ENCODE data around the gene SHISA5.

Gene SHISA5

DNA sequence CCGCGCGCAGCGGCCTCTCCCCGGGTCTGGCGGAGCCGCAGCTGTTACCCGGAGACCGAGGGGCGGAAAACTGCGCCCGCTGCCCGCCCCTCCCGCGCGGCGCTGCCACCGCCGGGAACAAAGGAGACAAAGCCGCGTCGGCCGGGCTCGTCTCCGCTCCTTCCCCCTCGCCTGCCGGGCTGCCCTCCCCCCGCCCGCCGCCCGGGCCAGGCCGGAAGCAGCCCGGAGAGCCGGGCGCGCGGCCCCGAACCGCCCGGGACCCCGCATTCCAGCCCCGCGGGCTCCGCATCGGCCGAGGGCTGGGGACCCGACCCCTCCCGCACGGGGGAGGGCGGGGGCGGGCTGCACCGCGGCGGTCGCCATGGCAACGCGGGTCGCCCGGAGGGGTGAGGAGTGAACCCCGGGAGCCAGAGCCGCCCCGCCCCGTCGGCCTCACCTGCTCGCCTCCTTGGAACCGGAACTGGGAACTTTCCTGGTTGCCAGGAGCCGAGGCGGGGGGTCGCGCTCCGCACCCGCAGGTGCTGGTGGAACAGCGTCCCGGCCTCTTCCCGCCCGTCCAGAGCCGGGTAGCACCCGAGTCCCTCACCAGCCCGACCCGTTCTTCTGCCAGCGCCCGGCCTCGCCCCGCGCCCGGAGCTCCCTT, 74.5 kb downstream of the SHISA5 start:
- no peak for DNase-seq

DNA sequence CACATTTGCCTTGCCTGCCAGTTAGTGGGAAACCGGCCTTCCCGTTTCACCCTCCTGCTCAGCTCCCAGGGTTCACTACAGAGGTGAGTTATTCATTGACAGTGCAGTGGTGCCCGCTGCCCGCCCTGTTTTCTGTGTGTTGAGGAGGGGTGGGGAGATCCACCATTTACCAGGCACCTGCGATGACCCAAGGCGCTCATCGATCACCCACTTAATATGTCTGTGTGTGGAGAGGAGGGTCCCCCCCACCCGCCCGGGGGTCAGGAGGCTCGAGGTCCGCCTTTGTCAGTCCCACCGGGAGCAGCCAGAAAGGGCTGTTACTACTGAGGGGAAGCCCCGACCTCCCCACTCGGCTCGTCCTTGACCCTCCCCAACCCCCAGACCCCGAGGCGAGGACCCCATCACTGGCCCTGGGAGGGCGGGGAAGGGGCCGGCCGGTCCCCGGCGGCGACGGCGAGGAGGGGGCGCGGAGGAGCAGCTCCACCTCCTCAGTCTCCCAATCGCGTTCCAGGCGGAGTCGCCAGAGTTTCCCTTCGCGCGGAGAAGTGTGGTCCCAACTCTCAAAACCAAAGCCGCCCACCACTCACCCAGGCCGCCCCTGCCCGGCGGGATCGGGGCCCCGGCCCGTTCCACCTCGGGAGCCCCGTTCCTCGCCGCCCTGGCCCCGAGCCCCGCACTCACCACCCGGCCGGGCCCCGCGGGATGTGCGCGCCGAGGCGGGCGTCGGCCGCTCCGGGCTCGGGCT, 75.2 kb downstream of the SHISA5 start:
- peak; percentile 19 for DNase-seq

DNA sequence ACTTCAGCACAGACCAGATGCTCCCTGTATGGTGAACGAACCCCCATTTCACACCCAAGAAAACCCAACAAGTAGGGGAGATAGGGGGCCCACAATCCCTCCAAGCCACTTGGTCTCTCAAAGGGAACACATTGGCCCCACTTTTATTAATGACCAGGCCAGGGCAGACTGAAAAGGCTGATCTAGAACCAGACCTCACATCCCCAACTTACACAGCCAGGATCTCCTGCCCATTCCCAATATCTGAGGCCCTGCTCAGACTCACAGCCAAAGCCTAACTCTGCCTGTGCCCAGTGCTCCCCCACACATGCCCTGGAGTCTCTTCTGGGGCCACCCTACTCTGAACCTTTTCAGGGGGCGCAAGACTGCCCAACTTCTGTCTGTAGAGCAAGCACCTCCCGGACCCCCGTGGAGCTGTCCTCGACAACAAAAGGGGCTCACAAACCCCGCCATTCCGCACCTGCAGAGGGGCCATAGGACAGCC, 75.8 kb downstream of the SHISA5 start:
- no peak for DNase-seq

DNA sequence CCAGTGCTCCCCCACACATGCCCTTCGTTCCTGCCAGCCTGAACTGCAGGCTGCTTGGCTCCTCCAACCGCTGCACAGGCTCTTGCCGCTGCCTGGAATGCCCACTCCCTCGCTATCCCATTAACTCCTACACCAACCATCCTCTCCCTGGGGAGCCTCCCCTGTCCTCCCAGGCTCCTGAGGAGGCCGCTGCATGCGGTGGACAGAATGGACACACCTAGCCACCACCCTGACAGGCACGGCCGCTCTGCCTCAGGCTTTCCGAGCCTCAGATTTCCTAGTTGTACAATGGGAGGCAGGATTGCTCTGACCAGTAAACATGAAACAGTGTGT, 76.4 kb downstream of the SHISA5 start:
- DNase-seq: no peak

DNA sequence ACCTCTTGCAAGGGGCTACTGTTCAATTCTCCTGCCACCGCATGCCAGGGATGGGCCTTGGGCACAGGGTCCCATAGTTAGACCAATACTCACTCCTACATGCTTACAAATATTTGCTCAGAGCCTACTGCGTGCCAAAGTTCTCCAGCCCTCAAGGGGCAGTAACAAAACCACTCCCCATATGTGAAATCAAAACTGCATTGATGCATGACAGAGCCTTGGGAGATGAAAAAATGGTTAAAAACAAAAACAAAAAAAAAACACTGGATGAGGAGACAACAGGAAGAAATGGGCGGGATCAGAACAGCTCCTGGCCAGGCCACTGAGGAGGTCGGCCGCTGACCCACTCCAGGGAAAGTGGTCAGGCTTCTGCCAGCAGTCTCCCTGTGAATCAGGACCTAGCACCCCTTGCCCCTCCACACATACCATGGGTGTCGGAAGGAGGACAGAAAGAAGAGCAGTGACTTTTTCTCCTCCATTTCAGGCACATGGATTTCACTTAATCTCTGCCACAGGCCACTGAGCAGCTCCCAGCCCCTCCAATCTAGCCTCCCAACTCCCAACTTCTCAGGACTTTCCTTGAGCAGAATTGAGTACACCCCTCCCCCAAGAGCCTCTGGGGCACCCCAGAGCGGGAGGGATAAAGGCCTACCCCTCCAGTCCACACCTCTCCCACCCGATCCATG, 76.9 kb downstream of the SHISA5 start:
- DNase-seq: no peak

DNA sequence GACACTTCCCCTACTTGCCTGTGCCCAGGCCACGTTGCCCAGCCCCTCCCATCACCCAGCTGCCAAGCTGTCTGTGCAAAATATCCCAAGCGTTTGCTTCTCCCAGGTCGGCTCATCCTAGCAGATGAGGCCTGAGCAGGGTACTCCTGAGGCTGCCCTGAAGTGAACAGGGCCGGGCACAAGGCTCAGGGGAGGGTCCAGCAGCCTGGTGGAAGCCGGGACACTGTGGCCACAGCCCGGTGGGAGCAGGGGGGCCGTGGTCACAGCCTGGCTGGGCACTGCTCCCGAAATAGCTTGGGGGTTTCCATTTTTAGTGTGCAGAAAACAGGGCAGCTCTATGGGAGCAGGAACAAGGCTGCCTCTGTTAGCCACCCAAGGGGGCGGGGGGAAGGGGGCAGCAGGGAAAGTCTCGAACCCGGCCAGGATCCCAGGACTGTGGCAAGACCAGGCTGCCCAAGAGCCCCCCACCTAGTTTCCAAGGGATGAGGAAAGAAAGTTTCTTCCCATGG, 77.5 kb downstream of the SHISA5 start:
- no peak for DNase-seq

DNA sequence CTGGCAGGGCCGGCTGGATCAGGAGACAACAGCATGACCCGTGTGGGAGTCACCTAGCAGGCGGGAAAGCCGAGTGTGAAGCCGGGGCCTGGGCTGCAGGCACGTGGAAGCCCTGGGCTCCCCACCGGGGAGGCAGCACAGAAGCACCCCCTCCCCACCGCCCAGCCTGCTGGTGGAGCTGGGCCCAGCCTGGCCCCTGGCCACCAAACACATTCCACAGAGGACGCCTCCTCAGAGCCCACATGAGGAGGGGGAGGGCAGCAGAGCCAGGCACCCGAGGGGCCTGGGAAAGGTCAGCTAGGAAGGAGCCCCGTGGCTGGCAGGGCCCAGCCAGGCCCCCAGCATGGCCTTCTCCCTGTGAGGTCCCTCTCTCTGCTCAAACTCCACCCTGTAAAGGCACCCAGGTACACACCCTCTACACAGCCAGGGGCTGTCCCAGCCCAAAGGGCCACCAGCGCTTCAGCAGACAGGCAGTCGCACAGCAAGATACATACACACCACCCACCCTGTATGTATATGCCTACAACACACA, 78.6 kb downstream of the SHISA5 start:
- DNase-seq: no peak

DNA sequence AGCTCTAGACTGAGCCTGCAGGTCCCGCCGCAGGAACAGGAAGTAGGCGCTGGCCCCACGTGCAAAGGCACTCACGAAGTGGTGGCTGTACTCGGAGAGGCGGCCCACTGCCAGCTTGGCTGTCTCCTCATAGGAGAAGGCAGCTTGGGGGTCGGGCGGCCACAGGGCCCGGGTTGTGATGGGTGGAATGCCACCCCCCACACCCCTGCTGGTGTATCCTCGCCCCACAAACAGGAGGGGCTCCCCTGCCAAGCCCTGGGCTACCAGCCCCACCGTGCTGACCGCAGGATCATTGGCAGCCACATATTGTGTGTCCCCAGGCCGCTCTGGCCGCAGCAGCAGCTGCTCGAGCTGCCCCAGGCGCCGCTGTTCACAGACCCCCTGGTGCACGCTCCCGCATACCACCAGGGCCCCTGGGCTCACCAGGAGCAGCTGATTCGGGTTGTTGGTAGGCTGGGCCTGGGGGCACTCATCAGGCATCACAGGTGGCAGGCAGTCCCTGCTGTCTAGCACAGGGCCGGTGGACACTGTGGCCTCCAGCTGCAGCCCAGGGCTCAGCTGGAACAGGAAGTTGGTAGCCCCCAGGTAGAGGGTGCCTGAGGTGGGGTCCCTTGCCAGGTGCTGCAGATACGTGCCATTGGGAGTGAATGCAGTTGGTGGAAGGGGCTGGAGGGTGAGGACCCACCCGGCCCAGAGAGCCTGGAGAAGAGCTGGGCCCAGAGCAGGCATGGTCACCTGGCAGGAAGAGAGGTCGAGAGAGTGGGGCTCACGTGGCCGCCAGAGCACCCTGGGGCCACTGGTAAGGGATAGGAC, 79.9 kb downstream of the SHISA5 start:
- DNase-seq: no peak

DNA sequence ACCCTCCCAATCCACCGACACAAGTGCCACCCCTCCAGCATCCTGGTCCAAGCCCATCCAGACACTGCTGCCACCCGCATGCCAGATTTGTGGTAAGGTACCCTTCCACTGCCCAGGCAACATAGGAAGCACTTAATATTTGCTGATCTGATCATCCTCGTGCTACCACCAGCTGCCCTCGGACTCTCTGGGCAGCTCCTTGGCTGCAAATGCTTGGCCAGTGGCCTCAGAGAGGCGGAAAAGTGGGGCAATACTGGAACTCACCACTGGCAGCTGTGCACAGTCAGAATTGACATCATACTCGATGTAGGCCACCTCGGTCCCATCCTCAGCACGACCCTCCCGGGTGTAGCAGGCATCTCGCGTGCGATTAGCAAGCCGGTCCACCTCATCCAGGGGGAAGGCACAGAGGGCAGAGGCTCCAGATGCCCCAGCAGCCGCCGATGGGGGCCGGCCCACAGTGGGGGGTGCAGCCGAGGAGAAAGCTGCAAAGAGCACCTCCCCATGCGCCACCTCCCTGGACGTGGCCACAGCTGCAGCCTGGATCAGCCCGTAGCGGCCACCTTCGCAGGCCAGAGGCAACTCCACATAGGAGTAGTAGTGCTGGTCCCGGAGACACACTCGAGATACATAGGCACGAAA, 80.6 kb downstream of the SHISA5 start:
- DNase-seq: no peak

DNA sequence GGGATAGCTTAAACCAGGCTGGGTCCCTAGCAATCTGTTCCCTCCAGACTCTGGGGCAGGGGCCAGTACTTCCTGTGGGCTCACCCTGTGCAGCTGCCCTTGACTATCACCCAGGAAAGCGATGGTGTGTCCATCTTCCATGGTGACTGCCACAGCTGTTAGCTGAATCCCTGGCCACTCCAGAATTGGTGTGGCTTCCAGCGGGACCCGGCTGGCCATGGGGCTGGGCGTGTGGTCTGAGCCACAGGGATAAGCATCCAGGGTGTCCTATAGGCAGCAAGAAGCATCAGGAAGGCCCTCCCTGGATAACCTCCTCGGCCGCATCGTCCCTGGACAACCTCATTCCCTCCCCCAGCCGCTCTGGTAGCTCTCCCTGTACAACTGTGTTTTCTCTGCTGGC, 81.3 kb downstream of the SHISA5 start:
- no peak for DNase-seq

DNA sequence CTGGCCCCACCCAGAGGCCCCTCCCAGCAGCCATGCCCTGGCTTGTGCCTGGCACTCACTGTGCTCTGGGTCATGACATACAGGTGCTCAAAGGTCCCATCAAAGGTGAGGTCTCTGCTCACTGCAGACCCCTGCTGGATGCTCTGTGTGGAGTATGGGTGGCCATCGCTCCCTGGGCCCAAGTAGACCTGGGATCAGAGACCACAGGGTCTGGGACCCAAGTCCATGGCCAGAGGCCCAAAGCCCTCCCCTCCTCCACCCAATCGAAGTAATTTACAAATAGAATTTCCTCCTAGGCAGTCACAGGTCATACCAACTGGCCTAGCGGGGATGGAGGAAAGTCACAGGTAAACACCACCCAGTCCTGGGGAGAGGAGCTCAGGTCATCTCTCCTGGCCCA, 81.7 kb downstream of the SHISA5 start:
- no peak for DNase-seq

DNA sequence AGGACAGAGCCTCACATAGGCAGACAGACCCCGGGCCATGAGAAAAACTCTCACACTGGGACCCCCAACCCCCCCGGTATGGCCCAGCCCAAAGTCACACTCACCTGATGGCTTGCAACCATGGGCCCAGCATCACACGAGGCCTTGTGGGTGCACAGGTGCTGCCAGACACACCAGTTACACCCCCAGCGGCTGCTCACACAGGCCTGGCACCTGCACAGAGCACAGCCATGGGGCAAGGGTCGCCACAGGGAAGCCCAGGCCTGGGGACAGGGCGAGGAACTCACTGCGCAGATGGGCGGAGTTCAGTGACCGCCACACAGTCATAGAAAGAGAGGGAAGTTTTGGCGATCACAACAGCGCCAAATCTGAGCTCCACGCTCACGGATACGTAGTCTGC, 83.4 kb downstream of the SHISA5 start:
- no peak for DNase-seq

DNA sequence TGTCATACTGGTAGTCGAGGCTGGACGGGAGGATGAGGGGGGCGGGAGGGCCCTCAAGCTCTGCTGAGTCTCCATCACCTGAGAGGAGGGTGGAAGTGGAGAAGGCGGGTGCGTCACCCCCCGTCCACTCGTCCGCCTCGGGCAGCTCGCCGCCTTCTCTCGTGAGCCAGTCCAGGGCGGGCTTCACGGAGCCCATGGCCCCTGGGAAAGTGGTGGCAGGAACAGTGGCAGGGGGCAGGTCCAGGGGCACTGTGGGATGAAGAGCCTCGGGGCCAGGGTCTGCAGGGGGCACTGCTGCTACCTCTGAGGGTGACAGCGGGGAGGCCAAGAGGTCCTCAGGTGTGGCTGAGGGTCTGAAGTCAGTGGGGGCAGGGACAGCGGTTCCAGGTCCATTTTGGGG, 84.4 kb downstream of the SHISA5 start:
- DNase-seq: no peak

DNA sequence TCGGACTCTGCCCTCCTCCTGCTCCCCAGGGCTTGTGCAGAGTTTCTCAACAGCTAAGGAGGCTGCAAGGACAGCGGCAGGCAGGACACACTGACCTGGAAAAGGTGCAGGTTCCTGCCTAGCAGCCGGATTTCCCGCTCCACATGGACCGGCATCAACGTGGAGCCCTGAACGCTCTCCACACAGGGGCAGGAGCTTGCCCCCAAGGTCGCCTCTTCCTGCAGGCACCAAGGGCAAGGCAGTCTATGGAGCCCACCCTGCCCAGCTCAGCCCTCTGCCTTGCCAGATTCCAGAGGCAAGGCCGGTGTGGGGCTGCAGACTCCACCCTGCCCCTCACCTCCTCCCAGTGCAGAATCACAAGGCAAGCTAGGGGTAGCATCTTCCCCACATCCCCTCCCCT, 84.8 kb downstream of the SHISA5 start:
- no peak for DNase-seq

DNA sequence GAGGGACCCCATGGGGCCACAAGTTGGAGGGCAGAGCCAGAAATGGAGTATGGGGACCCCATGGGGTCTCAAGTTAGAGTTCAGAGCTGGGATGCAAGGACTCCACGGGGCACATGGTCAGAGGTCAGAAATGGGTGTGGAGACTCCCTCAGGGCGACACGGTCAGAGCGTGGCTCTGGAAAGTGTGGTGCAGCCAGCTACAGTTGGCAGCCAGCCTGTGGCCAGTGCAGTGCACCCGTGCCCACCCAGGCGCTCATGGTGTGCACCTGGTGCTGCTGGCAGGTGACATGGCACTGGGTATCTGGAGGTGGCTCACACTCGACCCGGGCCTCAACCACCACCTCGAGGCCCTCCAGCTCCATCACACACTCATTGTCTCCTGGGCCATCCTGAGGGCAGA, 85.3 kb downstream of the SHISA5 start:
- no peak for DNase-seq

DNA sequence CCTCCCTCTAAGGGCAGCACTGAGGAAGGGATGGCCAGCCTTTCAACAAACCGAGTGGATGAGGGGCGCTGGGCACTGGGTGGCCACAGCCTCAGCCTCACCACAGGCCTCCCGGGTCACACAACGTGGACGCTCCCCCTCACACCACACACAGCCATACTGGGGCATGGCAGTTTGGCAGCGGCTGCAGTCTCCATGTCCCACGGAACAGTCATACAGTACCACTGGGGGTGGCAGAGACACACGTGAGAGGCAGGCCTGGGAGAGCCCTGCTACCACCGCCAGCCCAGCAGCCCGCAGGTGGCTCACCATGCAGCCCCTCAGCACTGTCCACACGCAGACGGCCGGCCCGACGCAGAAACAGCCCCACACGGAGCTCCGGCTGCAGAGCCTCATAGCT, 85.8 kb downstream of the SHISA5 start:
- DNase-seq: no peak

Data from NCI-H2227 treated with DMSO at 0.1 percent for 48 hours (cell line).